MM.1S (cell line): ENCODE results near the gene PERM1.

ENCODE experiments used
- EZH2 ChIP-seq: fragments of 300-600 bp; sonication (generic); optimal IDR thresholded peaks from 2 replicates; pipeline ENCODE3; 2017; ENCODE audit warnings: low read depth, mild to moderate bottlenecking, antibody characterized with exemption, low read length, mixed read lengths
- EZH2phosphoT487 ChIP-seq: fragments of 300-600 bp; sonication (generic); IDR thresholded peaks from 2 replicates; pipeline ENCODE4 v1.6.1; 2018; ENCODE audit warnings: antibody characterized with exemption, low read length
- TF ChIP-seq, protein P1 (sequence below): fragments of 300-600 bp; sonication (generic); IDR thresholded peaks from 2 replicates; pipeline ENCODE4 v1.5.1; 2016; ENCODE audit warnings: antibody characterized with exemption, low read length, mixed read lengths

DNA sequence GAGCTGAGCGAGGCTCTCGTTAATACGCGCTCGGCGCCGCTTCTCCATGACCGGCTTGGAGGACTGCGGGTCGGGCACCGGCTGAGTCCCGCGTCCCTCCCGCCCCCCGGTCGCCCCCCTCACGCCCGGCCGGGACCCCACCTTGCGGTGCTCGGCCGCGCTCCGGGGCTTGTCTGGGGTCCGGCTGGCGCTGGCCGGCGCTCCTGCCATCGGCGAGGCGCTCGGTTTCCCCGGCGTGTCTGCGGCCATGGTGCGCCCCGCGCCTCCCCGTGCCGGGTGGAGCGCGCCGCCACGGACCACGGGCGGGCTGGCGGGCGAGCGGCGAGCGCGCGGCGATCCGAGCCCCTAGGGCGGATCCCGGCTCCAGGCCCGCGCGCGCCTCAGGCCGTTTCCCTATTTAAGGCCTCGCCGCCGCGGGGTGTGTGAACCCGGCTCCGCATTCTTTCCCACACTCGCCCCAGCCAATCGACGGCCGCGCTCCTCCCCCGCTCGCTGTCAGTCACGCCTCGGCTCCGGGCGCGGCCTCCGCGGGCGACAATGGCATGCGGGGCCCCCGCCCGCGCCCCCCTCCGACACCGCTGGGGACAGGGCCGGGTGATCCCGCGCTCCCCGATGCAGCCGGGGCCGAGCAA, 17.9 kb upstream of the PERM1 start, which contains the start of gene HES4:
- TF ChIP-seq, protein P1, sequence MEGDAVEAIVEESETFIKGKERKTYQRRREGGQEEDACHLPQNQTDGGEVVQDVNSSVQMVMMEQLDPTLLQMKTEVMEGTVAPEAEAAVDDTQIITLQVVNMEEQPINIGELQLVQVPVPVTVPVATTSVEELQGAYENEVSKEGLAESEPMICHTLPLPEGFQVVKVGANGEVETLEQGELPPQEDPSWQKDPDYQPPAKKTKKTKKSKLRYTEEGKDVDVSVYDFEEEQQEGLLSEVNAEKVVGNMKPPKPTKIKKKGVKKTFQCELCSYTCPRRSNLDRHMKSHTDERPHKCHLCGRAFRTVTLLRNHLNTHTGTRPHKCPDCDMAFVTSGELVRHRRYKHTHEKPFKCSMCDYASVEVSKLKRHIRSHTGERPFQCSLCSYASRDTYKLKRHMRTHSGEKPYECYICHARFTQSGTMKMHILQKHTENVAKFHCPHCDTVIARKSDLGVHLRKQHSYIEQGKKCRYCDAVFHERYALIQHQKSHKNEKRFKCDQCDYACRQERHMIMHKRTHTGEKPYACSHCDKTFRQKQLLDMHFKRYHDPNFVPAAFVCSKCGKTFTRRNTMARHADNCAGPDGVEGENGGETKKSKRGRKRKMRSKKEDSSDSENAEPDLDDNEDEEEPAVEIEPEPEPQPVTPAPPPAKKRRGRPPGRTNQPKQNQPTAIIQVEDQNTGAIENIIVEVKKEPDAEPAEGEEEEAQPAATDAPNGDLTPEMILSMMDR: no peak
- TF ChIP-seq EZH2 (no peak), EZH2phosphoT487 (no peak)
